Kidney epithelial cell (primary cell): Measurements from ENCODE around the gene CLEC4A. TPM values are rescaled to one million over a fixed set of nuclear protein-coding genes. Genes with fewer than 3 reads are reported as not detected.
"Not testable (repeated sequence)": the region's sequence is repeated elsewhere in the genome, so short reads cannot be mapped to it uniquely, and the experiment has no call there.

ENCODE experiments used
- DNase-seq: peaks from one replicate; pipeline ENCODE4 v3.0.0-alpha.2; 2010; ENCODE audit warnings: low read depth
- H3K27me3 ChIP-seq: 2 replicates; pipeline ENCODE4 v1.6.0; 2011; ENCODE audit warnings: low read length; ENCODE audit not compliant: control insufficient read depth, insufficient read depth
- H3K36me3 ChIP-seq: 2 replicates; pipeline ENCODE4 v1.5.1; 2011; ENCODE audit warnings: low read length; ENCODE audit not compliant: control insufficient read depth, insufficient read depth
- H3K4me3 ChIP-seq: 2 replicates; pipeline ENCODE4 v1.5.1; 2011; ENCODE audit warnings: low read depth, mild to moderate bottlenecking, control low read depth, low read length
- CTCF ChIP-seq: IDR thresholded peaks from 2 replicates; pipeline ENCODE4 v1.5.1; 2011; ENCODE audit warnings: mild to moderate bottlenecking, moderate library complexity, low read length, control low read depth, inconsistent platforms; ENCODE audit not compliant: insufficient read depth, poor library complexity, severe bottlenecking
- total RNA-seq: library from RNA; depleted of rRNA; stranded (reverse); fragments of >200 nt; gene quantifications from 2 replicates; pipeline ENCODE4 v1.2.3, GENCODE V29; 2015

CLEC4A gene
- total RNA-seq, 1 donor from 2014 or later = 0.50 TPM

DNA sequence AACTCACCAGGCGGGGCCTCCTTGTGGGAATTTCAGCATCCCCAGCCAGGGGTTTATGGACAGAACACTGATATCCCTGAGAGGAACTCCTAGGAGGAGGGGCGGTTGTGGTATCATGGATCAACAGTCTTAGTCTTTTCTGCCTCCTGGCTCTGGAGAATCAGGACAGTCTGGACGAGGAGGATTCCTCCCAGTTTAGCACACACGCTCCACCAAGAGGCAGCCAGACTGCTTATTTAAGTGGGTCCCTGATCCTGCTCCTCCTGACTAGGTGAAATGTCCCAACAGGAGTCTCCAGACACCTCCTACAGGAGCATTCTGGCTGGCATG is 23.0 kb downstream of the CLEC4A start:
- no peak for DNase-seq
- TF ChIP-seq CTCF = no peak
- Histone ChIP-seq H3K4me3 (no peak overlapping the region), H3K36me3 (no peaks in the 10 kb centered on the region), H3K27me3 (no peaks in the 10 kb centered on the region)

DNA sequence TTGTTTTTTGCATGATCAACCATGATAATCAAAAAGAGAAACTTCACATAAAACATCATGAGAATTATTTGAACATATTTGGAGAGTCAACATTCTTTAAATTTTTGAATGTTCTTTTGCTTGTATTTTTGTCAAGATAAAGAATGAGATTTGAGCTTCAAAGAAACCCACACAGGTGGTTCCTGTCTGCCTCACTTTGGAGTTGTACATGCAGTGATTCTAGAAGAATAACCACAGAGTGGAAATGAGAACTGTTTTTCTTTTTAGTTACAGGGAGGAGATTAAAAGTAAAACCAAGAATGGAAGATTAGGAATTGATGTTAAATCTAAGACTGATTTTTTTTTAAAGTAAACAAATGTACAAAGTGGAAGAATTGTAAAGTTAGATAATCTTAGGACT is 31.1 kb downstream of the CLEC4A start:
- no peak for TF ChIP-seq CTCF
- Histone ChIP-seq H3K36me3 (no peaks in the 10 kb centered on the region), H3K27me3 (no peaks in the 10 kb centered on the region), H3K4me3 (no peak overlapping the region)
- DNase-seq = no peak

DNA sequence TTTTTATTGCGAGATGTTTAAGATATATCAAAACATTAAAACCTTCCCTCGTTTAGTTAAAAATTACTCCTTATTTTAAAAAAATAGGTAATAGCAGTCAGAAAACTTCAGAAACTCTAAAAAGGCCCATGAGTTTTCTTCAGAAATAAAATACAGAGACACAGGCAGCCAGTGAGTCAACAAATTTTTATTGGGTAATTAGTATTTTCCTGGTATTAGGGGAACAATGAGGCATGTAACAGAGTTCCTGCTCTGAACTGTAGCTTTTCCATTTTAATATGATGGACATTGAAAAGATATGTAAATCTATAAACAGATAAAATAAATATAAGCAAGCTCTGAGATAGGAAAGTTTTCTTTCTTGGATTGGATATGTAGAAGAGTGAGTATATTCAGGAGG is 33.0 kb downstream of the CLEC4A start:
- TF ChIP-seq CTCF = no peak
- Histone ChIP-seq H3K36me3 (no peaks in the 10 kb centered on the region), H3K27me3 (no peaks in the 10 kb centered on the region), H3K4me3 (no peak overlapping the region)
- DNase-seq = no peak

DNA sequence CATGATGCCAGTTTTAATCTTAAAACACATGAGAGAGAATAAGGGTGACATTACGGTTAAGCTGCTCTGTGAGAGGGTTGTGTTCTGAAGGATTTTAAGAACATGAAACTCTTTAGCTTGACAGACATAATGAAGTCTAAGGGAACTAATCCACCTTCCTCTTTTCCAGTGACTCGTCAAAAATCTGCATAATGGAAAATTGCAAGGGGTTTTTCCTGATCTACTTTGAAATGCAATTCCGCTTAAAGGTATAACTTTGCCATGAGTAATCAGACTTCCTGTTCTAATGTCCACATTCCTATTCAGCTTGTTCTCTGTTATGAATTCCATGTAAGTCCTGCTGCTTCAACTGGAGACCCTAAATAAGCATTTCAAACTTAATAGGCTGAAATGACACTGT is 33.4 kb downstream of the CLEC4A start, which contains the start of gene ZNF705A:
ZNF705A (plus strand) TSS at position 171 of the 400 bp plus-strand sequence. CDS start 15,611 bp downstream, outside the sequence.
- Histone ChIP-seq H3K27me3 (no peaks in the 10 kb centered on the region), H3K4me3 (no peak within 1 kb of the TSS), H3K36me3 (no peaks in the 10 kb centered on the region)
- TF ChIP-seq CTCF = no peak
- DNase-seq = peak; percentile 63

DNA sequence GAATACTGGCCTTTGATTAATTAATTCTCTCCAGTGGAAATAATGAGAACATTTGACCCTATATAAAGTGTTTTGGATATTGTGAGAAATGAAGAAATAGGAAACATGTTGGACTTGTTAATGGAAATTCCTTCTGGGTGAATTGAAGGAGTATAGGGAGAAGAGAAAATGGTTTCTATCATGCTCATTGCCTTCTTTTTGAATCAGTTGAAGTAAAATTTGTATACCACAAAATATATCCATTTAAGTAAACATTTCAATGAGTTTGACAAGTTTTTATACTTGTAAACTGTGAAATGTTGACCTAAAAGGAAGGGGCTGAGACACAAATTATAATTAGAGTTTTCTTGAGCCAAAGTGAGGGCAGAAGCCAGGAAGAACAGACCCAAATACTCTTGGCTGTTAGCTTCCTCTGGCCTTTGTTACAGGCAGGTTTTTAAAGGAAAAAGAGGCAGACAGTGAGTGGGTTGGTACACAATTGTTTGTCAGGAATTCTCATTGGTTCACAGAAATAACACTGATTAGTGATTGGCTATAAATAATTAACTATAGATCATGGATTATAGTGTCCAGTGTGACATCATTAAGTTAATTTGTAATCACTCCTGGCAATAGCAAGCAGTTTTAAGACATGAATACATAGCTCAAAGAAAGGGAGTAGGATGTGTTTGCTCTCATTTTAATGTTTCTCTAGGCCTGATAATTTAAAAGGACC is 34.2 kb downstream of the CLEC4A start:
- Histone ChIP-seq H3K27me3 (no peaks in the 10 kb centered on the region), H3K36me3 (no peaks in the 10 kb centered on the region), H3K4me3 (no peak overlapping the region)
- DNase-seq = peak; percentile 58
- no peak for TF ChIP-seq CTCF

- not testable (repeated sequence) for H3K36me3 ChIP-seq, DNase-seq, H3K27me3 ChIP-seq, H3K4me3 ChIP-seq
Measured at GRCh38 chr12:8172911-8173310, 49.5 kb downstream of the CLEC4A start.
